Keratinocyte (primary cell): ENCODE data around the gene FANK1. TPM values are rescaled to one million over a fixed set of nuclear protein-coding genes. Genes with fewer than 3 reads are reported as not detected.

Experiments
- DNase-seq: peaks from one replicate; pipeline ENCODE4 v3.0.0-alpha.2; 2011; ENCODE audit warnings: low read depth, missing footprints, low spot score
- FAIRE-seq: peaks from 2 replicates; lab custom pipeline; 2011; peaks lifted over from hg19 to GRCh38; lab: Jason Lieb, UNC
- H2AFZ ChIP-seq: 2 replicates; pipeline ENCODE4 v1.6.0; 2012; ENCODE audit warnings: low read length, control low read depth, inconsistent platforms; ENCODE audit not compliant: control insufficient read depth
- H3K27ac ChIP-seq: 2 replicates; pipeline ENCODE4 v1.5.1; 2011; ENCODE audit warnings: low read length; ENCODE audit not compliant: control insufficient read depth, insufficient read depth
- H3K27me3 ChIP-seq: 3 replicates; pipeline ENCODE4 v1.6.0; 2011; ENCODE audit warnings: low read length; ENCODE audit not compliant: control insufficient read depth, insufficient read depth; ENCODE audit errors: extremely low read depth
- H3K36me3 ChIP-seq, 2 experiments: 2 replicates in 1 of 2; 3 replicates in 1 of 2; pipeline ENCODE4 v1.5.1; 2011; ENCODE audit warnings: low read length in 2 of 2, mild to moderate bottlenecking in 1 of 2; ENCODE audit not compliant: control insufficient read depth in 2 of 2, insufficient read depth in 2 of 2; ENCODE audit errors: extremely low read depth in 1 of 2
- H3K4me1 ChIP-seq: 3 replicates; pipeline ENCODE4 v1.5.1; 2011; ENCODE audit warnings: low read length; ENCODE audit not compliant: control insufficient read depth, insufficient read depth; ENCODE audit errors: extremely low read depth
- H3K4me2 ChIP-seq: 3 replicates; pipeline ENCODE4 v1.6.0; 2011; ENCODE audit warnings: low read depth, low read length; ENCODE audit not compliant: control insufficient read depth, insufficient read depth; ENCODE audit errors: extremely low read depth
- H3K4me3 ChIP-seq, 3 experiments: fragments of 200-600 bp in 1 of 3; sonication (generic) in 1 of 3; 2 replicates in 2 of 3; 3 replicates in 1 of 3; pipeline ENCODE4 v1.5.1; 2011 to 2016; ENCODE audit warnings: low read length in 3 of 3, mild to moderate bottlenecking in 3 of 3, control low read depth in 2 of 3, inconsistent platforms in 1 of 3, low read depth in 1 of 3, mixed read lengths in 1 of 3, mixed run types in 1 of 3, moderate library complexity in 1 of 3; ENCODE audit not compliant: control insufficient read depth in 2 of 3, insufficient read depth in 2 of 3; ENCODE audit errors: extremely low read depth in 1 of 3
- H3K79me2 ChIP-seq: 2 replicates; pipeline ENCODE4 v1.6.0; 2012; ENCODE audit warnings: low read length; ENCODE audit not compliant: control insufficient read depth, insufficient read depth
- H3K9ac ChIP-seq: 3 replicates; pipeline ENCODE4 v1.6.0; 2011; ENCODE audit warnings: low read length; ENCODE audit not compliant: control insufficient read depth, insufficient read depth; ENCODE audit errors: extremely low read depth
- H3K9me1 ChIP-seq: 3 replicates; pipeline ENCODE4 v1.6.0; 2011; ENCODE audit warnings: low read length; ENCODE audit not compliant: control insufficient read depth, insufficient read depth; ENCODE audit errors: extremely low read depth
- H3K9me3 ChIP-seq: 2 replicates; pipeline ENCODE4 v1.5.1; 2012; ENCODE audit warnings: low read depth, low read length; ENCODE audit not compliant: control insufficient read depth
- H4K20me1 ChIP-seq: 3 replicates; pipeline ENCODE4 v1.6.0; 2011; ENCODE audit warnings: low read length; ENCODE audit not compliant: control insufficient read depth, insufficient read depth; ENCODE audit errors: extremely low read depth
- CTCF ChIP-seq, 3 experiments: IDR thresholded peaks in 1 of 3; conservative IDR thresholded peaks in 1 of 3; optimal IDR thresholded peaks in 1 of 3; 2 replicates in 2 of 3; 3 replicates in 1 of 3; pipeline versions ENCODE3 to v1.5.1; 2011; ENCODE audit warnings: low read length in 3 of 3, mild to moderate bottlenecking in 3 of 3, moderate library complexity in 2 of 3, control low read depth in 1 of 3, inconsistent platforms in 1 of 3; ENCODE audit not compliant: insufficient read depth in 2 of 3; ENCODE audit errors: extremely low read depth in 1 of 3
- EZH2 ChIP-seq: IDR thresholded peaks from one replicate; pipeline ENCODE4 v1.6.1; 2012; ENCODE audit warnings: inconsistent platforms, mild to moderate bottlenecking, low read length, moderate library complexity
- dilution Hi-C: fragments of 300-500 bp; cut with MboI; formaldehyde crosslinking; loops from one replicate; pipeline ENCODE4 v1.7.0; 2020; ENCODE audit warnings: low sequenced_read_pairs; ENCODE audit not compliant: extremely low pct_ligation_motif_present
- polyA plus RNA-seq, 5 experiments: library from polyadenylated mRNA; depleted of rRNA in 3 of 5; stranded (reverse) in 3 of 5; stranded (forward) in 1 of 5; unstranded in 1 of 5; fragments of >200 nt; gene quantifications; 1 replicate in 1 of 5; 2 replicates in 3 of 5; 3 replicates in 1 of 5; pipeline versions ENCODE4 v1.2.1 to v1.2.3, GENCODE V29; 2011 to 2012; ENCODE audit warnings: missing spikeins in 2 of 5, low read depth in 1 of 5, low replicate concordance in 1 of 5

The FANK1 gene
- polyA plus RNA-seq, 1 donor (not counting 4 experiments of a cell fraction or from before 2014, with no cell fraction given): 13.4 TPM

GRCh38 chr10:125990974-125991373 is 94.6 kb downstream of the FANK1 start:
- DNase-seq (no peak), FAIRE-seq (no peak)
- TF ChIP-seq CTCF (optimal IDR thresholded peaks at IDR 0.05 in 1 of 3, IDR thresholded peaks at IDR 0.05 in 1 of 3, conservative IDR thresholded peaks at IDR 0.05 in 1 of 3; ENCODE audit: extremely low read depth in 1 of 3, insufficient read depth in 2 of 3, low read length in 3 of 3): no peak
- no peak for TF ChIP-seq EZH2
- Histone ChIP-seq H2AFZ (no peak overlapping the region), H3K4me3 (no peak overlapping the region), H3K27me3 (no peaks in the 10 kb centered on the region), H3K36me3 (no peaks in the 10 kb centered on the region), H3K9me3 (no peaks in the 10 kb centered on the region), H3K79me2 (no peaks in the 10 kb centered on the region), H4K20me1 (no peaks in the 10 kb centered on the region), H3K4me1 (no peaks in the 10 kb centered on the region), H3K9me1 (no peaks in the 10 kb centered on the region), H3K4me2 (no peak overlapping the region), H3K27ac (no peak overlapping the region), H3K9ac (no peak overlapping the region)
- dilution Hi-C loops: no loop called here

- Histone ChIP-seq H3K27me3 (no peaks in the 10 kb centered on the region), H3K4me2 (no peak overlapping the region), H3K9ac (no peak overlapping the region), H2AFZ (no peak overlapping the region), H3K9me1 (no peaks in the 10 kb centered on the region), H3K4me1 (no peaks in the 10 kb centered on the region), H3K79me2 (no peaks in the 10 kb centered on the region), H3K4me3 (no peak overlapping the region), H3K36me3 (no peaks in the 10 kb centered on the region), H3K27ac (no peak overlapping the region), H3K9me3 (no peaks in the 10 kb centered on the region), H4K20me1 (no peaks in the 10 kb centered on the region)
- dilution Hi-C loops: no loop called here
- FAIRE-seq (no peak), DNase-seq (no peak)
- TF ChIP-seq EZH2 (no peak), CTCF (optimal IDR thresholded peaks at IDR 0.05 in 1 of 3, IDR thresholded peaks at IDR 0.05 in 1 of 3, conservative IDR thresholded peaks at IDR 0.05 in 1 of 3; ENCODE audit: extremely low read depth in 1 of 3, insufficient read depth in 2 of 3, low read length in 3 of 3) (no peak)
Observed at GRCh38 chr10:125991392-125991791, 95.0 kb downstream of the FANK1 start.
